Muscle of leg (tissue), 11 donors: ENCODE data around the gene FSTL4. TPM values are rescaled to one million over a fixed set of nuclear protein-coding genes. Genes with fewer than 3 reads are reported as not detected.

Experiments
- DNase-seq: peaks from one replicate; pipeline ENCODE4 v3.0.0; 2013
- H3K27ac ChIP-seq: one replicate; pipeline ENCODE4 v1.5.1; 2013; ENCODE audit warnings: mild to moderate bottlenecking, low read length, control low read depth
- H3K27me3 ChIP-seq: one replicate; pipeline ENCODE4 v1.6.1; 2013; ENCODE audit warnings: low read length; ENCODE audit not compliant: control insufficient read depth, insufficient read depth
- H3K36me3 ChIP-seq: one replicate; pipeline ENCODE4 v1.6.1; 2013; ENCODE audit warnings: low read length; ENCODE audit not compliant: control insufficient read depth, insufficient read depth
- H3K4me1 ChIP-seq: one replicate; pipeline ENCODE4 v1.6.1; 2013; ENCODE audit warnings: low read length; ENCODE audit not compliant: control insufficient read depth, insufficient read depth
- H3K4me3 ChIP-seq: one replicate; pipeline ENCODE4 v1.5.1; 2013; ENCODE audit warnings: low read length, control low read depth
- H3K9me3 ChIP-seq: replicated peaks from 2 replicates; pipeline ENCODE4 v1.6.1; 2013; ENCODE audit warnings: low read depth, low read length; ENCODE audit not compliant: control insufficient read depth
- WGBS: methylation state at CpG from one replicate; pipeline ENCODE4 v1.1.5; 2013; ENCODE audit warnings: missing lambda C conversion rate; ENCODE audit not compliant: insufficient coverage; 5-methylcytosine and 5-hydroxymethylcytosine counted together
- polyA plus RNA-seq, 8 donors: library from polyadenylated mRNA; unstranded; fragments of 120-200 nt; gene quantifications; one replicate each; pipeline versions ENCODE4 v1.2.1 to v1.2.3, GENCODE V29; 2013; ENCODE audit warnings: inconsistent platforms in 1 of 8, low replicate concordance in 1 of 8; ENCODE audit not compliant: insufficient read length in 8 of 8, insufficient read depth in 1 of 8
- total RNA-seq: library from RNA; stranded (reverse); fragments of 120-200 nt; gene quantifications from one replicate; pipeline ENCODE4 v1.2.4, GENCODE V29; 2013

The FSTL4 gene
- total and polyA plus RNA-seq, 9 donors, result 0.68 to 1.8 (median 1.3) TPM

- no peaks in the 10 kb centered on the region for H3K9me3 ChIP-seq
- no peaks in the 10 kb centered on the region for H3K4me1 ChIP-seq
- H3K4me3 ChIP-seq, result no peak overlapping the region
- no peaks in the 10 kb centered on the region for H3K36me3 ChIP-seq
- WGBS, result 72% methylated on average over 2 of the region's 2 CpGs
- DNase-seq, result no peak
- no peak overlapping the region for H3K27ac ChIP-seq
- no peaks in the 10 kb centered on the region for H3K27me3 ChIP-seq
Measured at GRCh38 chr5:133642153-133642722, 29.9 kb upstream of the FSTL4 start.

DNA sequence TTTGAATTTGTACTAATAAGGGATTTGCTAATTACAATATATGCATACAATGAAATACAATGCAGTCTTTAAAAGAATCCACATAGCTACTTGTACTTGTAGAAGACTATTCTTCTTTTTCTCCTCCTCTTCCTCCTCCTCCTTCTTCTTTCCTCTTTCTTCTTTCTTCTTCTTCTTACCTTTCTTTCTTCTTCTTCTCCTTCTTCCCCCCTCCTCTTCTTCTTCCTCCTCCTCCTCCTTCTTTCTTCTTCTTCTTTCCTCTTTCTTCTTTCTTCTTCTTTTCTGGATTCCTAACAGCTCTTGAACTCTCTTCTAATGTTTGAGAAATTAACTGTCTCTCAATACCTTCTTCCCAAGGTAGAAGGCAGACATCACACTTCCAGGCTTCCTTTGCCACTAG lies 29.3 kb upstream of the FSTL4 start:
- DNase-seq, result no peak
- H3K4me3 ChIP-seq, result no peak overlapping the region
- no peaks in the 10 kb centered on the region for H3K9me3 ChIP-seq
- no peak overlapping the region for H3K27ac ChIP-seq
- H3K27me3 ChIP-seq, result no peaks in the 10 kb centered on the region
- no peaks in the 10 kb centered on the region for H3K36me3 ChIP-seq
- no peaks in the 10 kb centered on the region for H3K4me1 ChIP-seq

GRCh38 chr5:133639850-133640528 lies 27.6 kb upstream of the FSTL4 start:
- Histone ChIP-seq H3K9me3 (no peaks in the 10 kb centered on the region), H3K4me3 (no peak overlapping the region), H3K36me3 (no peaks in the 10 kb centered on the region), H3K27me3 (no peaks in the 10 kb centered on the region), H3K4me1 (no peaks in the 10 kb centered on the region), H3K27ac (no peak overlapping the region)
- WGBS, result 64% methylated on average over 1 of the region's 4 CpGs
- no peak for DNase-seq

DNA sequence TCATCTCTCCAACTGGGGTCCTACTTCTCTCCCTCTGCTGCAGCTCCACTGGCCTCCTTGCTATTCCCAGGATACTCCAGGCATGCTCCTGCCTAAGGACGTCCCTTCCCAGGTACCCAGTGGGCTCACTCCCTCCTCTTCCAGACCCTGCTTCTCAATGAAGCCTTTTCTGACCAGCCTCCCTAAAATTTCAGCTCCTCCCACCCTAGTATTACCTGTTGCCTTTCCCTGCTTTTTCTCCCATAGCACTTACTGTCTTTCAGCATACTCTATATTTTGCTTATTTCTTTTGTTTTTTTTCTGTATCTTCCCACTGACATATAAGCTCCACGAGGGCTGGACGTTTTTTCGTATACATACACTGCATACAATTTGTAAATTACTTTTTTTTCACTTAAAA lies 26.1 kb upstream of the FSTL4 start:
- no peak overlapping the region for H3K27ac ChIP-seq
- WGBS, result 0% methylated on average over 1 of the region's 4 CpGs
- no peaks in the 10 kb centered on the region for H3K36me3 ChIP-seq
- H3K4me3 ChIP-seq, result no peak overlapping the region
- H3K9me3 ChIP-seq, result no peaks in the 10 kb centered on the region
- no peaks in the 10 kb centered on the region for H3K4me1 ChIP-seq
- H3K27me3 ChIP-seq, result no peaks in the 10 kb centered on the region
- DNase-seq, result no peak

- Histone ChIP-seq H3K4me1 (no peaks in the 10 kb centered on the region), H3K27ac (no peak overlapping the region), H3K9me3 (no peaks in the 10 kb centered on the region), H3K4me3 (no peak overlapping the region), H3K27me3 (no peaks in the 10 kb centered on the region), H3K36me3 (no peaks in the 10 kb centered on the region)
- 20% methylated on average over 2 of the region's 2 CpGs for WGBS
- DNase-seq, result no peak
Measured at GRCh38 chr5:133637206-133637605, 24.9 kb upstream of the FSTL4 start.

DNA sequence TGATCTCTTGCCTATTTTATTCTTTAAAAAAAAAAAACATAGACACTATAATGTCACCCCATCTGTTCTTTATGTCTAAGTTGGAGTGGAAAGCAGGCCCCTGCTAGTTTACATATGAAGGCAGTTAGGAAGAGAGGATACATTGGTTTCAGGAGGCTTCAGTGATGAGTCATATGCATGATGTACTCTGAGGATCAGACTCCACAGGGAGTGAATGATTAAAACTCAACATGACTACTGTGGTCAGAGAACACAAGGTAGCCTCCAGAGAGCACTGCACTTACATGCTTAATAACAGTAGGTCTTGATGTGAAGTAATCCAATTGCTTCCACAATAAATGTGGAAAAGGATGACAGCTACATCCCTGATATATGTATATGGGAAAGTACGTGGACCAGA lies 22.7 kb upstream of the FSTL4 start:
- no CpG with 5 or more reads among the region's 1 CpG for WGBS
- Histone ChIP-seq H3K27me3 (no peaks in the 10 kb centered on the region), H3K9me3 (no peaks in the 10 kb centered on the region), H3K4me1 (no peaks in the 10 kb centered on the region), H3K27ac (no peak overlapping the region), H3K36me3 (no peaks in the 10 kb centered on the region), H3K4me3 (no peak overlapping the region)
- DNase-seq, result no peak

DNA sequence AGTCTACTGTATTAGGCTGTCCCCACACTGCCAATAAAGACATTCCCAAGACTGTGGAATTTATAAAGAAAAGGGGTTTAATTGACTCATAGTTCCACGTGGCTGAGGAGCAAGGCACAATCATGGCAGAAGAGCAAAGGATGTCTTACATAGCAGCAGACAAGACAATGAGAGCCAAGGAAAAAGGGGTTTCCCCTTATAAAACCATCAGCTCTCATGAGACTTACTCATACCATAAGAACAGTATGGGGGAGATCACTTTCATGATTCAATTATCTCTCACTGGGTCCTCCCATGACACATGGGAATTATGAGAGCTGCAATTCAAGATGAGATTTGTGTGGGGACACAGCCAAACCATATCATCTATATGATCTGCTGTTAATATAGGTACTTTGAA lies 14.8 kb upstream of the FSTL4 start:
- no peak for DNase-seq
- H3K27me3 ChIP-seq, result no peaks in the 10 kb centered on the region
- H3K36me3 ChIP-seq, result no peaks in the 10 kb centered on the region
- no peak overlapping the region for H3K4me3 ChIP-seq
- no peak overlapping the region for H3K27ac ChIP-seq
- H3K9me3 ChIP-seq, result no peaks in the 10 kb centered on the region
- no peaks in the 10 kb centered on the region for H3K4me1 ChIP-seq
- no CpG with 5 or more reads among the region's 1 CpG for WGBS

GRCh38 chr5:133624316-133624715 lies 12.0 kb upstream of the FSTL4 start:
- Histone ChIP-seq H3K9me3 (no peaks in the 10 kb centered on the region), H3K27ac (no peak overlapping the region), H3K27me3 (no peaks in the 10 kb centered on the region), H3K4me1 (no peaks in the 10 kb centered on the region), H3K36me3 (no peaks in the 10 kb centered on the region), H3K4me3 (no peak overlapping the region)
- no CpG with 5 or more reads among the region's 3 CpGs for WGBS
- no peak for DNase-seq

DNA sequence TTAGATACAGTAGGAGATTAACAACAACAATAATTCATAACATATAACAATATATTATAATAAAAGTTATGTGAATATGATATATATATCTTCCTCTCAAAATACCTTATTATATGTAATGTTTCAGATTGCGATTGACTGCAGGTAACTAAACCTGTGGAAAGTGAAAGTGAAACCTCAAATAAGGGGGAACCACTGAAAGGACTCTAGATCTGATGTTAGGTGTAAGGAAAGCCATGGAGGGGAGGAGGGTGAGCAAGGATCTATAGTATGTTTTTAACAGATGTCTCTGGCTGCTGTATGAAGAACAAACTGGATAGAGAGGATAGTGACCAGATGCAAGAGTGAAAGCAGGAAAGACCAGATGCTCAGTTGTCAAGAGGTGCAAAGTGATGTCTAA lies 5.8 kb upstream of the FSTL4 start:
- no CpG with 5 or more reads among the region's 1 CpG for WGBS

DNA sequence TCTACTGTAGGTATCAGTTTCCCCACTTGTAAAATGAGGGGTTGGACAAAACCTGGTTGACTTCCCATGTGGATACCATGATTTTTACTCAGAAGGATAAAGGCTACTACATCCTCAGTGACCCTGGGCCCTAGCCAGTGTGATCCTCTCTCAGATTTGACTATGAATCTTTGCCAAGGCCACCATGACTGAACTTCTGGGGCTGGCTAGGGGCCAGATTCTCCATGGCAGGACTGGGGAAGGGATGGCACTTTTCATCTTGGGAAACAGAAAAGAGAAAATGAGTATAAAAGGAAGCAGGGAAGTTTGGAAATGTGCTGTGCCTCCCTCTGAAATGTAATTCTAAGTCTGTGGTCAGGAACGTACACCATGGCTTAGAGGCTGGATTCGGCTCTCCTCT lies 1.4 kb upstream of the FSTL4 start:
- Histone ChIP-seq H3K27me3 (peaks cover 48% of the 10 kb centered on the region), H3K27ac (no peak overlapping the region), H3K4me1 (peaks cover 16% of the 10 kb centered on the region), H3K9me3 (no peaks in the 10 kb centered on the region), H3K4me3 (no peak overlapping the region), H3K36me3 (no peaks in the 10 kb centered on the region)
- WGBS, result 50% methylated on average over 1 of the region's 2 CpGs
- DNase-seq, result no peak

More for the DNA sequence above, 5.8 kb upstream of the FSTL4 start:
- H3K27ac ChIP-seq, result no peak overlapping the region
- peaks cover 16% of the 10 kb centered on the region for H3K27me3 ChIP-seq
- no peaks in the 10 kb centered on the region for H3K36me3 ChIP-seq
- no peak for DNase-seq
- H3K4me1 ChIP-seq, result no peaks in the 10 kb centered on the region
- no peak overlapping the region for H3K4me3 ChIP-seq
- no peaks in the 10 kb centered on the region for H3K9me3 ChIP-seq

- Histone ChIP-seq H3K27me3 (peaks cover 48% of the 10 kb centered on the region), H3K36me3 (no peaks in the 10 kb centered on the region), H3K27ac (no peak overlapping the region), H3K9me3 (no peaks in the 10 kb centered on the region), H3K4me3 (no peak overlapping the region), H3K4me1 (peaks cover 16% of the 10 kb centered on the region)
- WGBS, result 56% methylated on average over 4 of the region's 5 CpGs
- DNase-seq, result no peak
Measured at GRCh38 chr5:133613184-133613583, 843 bp upstream of the FSTL4 start.
